Effector memory CD8-positive, alpha-beta T cell (primary cell): ENCODE data around the gene APP.

Source experiments
- ATAC-seq: fragments of 150-1000 bp; cut with Tn5 transposase; replicated peaks from 2 replicates; pipeline ENCODE4 v1.10.0; 2021; ENCODE audit warnings: mild to moderate bottlenecking, moderate library complexity
- DNase-seq, 3 experiments: peaks; one replicate each; pipeline ENCODE4 v3.0.0; 2021
- H3K27ac Mint-ChIP-seq, 2 donors: one replicate each; pipeline ENCODE4 v1.8.0; 2022; ENCODE audit warnings: mild to moderate bottlenecking in 2 of 2, mixed read lengths in 2 of 2, moderate library complexity in 2 of 2
- H3K27me3 Mint-ChIP-seq, 2 donors: one replicate each; pipeline ENCODE4 v1.8.0; 2022; ENCODE audit warnings: mixed read lengths in 2 of 2
- H3K36me3 Mint-ChIP-seq: one replicate; pipeline ENCODE4 v1.8.0; 2022; ENCODE audit warnings: mild to moderate bottlenecking, moderate library complexity, mixed read lengths; ENCODE audit not compliant: insufficient read depth
- H3K4me1 Mint-ChIP-seq, 2 donors: one replicate each; pipeline ENCODE4 v1.8.0; 2022; ENCODE audit warnings: low read depth in 2 of 2, mixed read lengths in 2 of 2
- H3K4me3 Mint-ChIP-seq, 2 donors: one replicate each; pipeline ENCODE4 v1.8.0; 2022; ENCODE audit warnings: mild to moderate bottlenecking in 2 of 2, mixed read lengths in 2 of 2, moderate library complexity in 2 of 2
- H3K9me3 Mint-ChIP-seq, 2 donors: one replicate each; pipeline ENCODE4 v1.8.0; 2022; ENCODE audit warnings: mixed read lengths in 2 of 2

Gene APP

DNA sequence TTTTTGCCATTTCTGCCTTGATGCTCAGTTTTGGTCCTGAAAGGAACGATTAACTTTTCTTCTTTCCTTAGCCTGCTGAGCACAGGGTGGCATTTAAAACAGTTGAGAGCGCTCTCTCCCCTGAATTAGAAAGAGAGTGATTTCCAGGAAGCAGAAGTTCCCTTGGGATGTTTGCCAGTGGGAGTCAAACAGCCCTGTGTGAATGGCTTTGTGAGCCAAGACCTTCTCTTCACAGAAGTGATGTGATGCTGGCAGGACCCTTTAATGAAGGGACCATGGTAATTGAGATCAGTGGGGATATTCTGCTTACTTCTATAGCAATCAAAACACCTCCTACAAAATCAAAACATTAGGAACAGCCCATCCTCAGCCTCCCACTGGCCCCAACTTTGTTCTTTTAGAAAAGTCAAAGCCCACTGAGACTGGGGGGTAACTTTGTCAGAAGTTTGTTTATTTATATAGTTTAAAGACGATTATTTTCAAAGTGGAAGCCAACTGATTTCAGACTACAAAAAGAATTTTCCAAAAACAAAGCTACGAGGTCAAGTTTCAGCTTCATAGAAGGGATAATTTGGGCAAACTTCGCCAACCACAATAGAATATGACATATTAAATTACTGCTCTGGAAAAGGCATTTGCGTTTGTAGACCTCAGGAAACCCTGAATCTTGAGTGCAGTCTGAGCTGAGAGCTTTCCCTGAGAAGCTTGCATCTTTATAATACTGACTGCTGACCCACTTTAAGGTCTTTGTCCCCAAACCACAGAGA lies 313.1 kb downstream of the APP start:
- no peak for DNase-seq
- Mint-ChIP-seq H3K9me3 (no peaks in the 10 kb centered on the region), H3K36me3 (no peaks in the 10 kb centered on the region), H3K4me1 (no peaks in the 10 kb centered on the region), H3K4me3 (no peak overlapping the region), H3K27me3 (peaks cover 0 to 25% of the 10 kb centered on the region in 2 donors), H3K27ac (no peak overlapping the region)
- ATAC-seq = no peak

DNA sequence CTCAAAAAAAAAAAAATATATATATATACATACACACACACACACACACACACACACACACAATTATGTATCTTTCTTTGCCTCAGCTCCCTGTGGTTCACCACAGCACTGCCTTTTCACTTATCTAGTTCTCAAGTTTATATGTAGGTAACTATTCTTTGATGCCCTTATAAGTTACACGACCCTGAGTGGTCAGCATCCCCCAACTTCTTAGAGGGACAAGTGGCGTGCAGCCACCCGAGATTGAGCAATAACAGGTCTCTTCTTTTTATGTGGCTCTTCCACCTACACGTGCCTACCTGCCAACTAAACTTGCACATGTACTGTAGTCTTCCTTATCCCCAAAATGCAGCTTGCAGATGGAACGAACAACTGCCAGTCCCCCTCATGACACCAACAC lies 315.0 kb downstream of the APP start:
- Mint-ChIP-seq H3K27me3 (peaks cover 0 to 26% of the 10 kb centered on the region in 2 donors), H3K9me3 (no peaks in the 10 kb centered on the region)
- no peak for ATAC-seq

DNA sequence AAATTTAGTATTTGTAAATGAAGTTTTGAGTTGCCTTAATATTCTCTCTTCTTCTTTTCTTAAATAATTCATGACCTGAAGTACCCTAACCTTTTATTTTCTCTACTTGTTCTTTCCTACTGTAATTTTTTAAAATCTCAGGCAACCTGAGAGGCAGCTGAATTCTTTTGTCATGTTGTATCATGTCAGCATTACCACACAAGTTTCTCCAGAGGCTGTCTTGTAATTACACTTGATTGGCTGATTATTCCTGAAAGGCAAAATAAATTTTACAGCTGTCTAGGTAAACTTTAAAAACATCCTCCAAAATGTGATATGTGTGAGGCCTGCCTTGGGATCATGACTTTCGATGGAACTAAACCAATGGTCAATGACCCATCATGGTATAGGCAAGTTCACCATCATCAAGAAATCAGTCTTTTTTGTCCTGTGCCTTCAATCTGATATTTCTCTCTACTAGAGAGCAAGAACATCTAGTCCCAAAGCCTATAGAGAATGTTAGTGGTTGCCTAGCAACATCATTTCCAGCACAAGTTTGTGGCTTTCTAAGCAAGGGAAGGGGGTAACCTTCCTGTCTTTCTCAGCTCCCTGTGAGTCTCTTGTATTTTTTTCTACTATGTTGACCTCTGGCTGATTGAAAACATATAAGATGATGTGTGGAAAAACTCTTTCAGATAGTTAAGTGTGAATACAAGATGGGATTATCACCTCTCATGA lies 320.3 kb downstream of the APP start:
- no peaks in the 10 kb centered on the region for H3K9me3 Mint-ChIP-seq
- no peak overlapping the region for H3K27ac Mint-ChIP-seq

More for the DNA sequence above, 315.0 kb downstream of the APP start:
- H3K4me3 Mint-ChIP-seq = no peak overlapping the region
- H3K27ac Mint-ChIP-seq = no peak overlapping the region
- no peaks in the 10 kb centered on the region for H3K4me1 Mint-ChIP-seq
- H3K36me3 Mint-ChIP-seq = no peaks in the 10 kb centered on the region
- no peak for DNase-seq

DNA sequence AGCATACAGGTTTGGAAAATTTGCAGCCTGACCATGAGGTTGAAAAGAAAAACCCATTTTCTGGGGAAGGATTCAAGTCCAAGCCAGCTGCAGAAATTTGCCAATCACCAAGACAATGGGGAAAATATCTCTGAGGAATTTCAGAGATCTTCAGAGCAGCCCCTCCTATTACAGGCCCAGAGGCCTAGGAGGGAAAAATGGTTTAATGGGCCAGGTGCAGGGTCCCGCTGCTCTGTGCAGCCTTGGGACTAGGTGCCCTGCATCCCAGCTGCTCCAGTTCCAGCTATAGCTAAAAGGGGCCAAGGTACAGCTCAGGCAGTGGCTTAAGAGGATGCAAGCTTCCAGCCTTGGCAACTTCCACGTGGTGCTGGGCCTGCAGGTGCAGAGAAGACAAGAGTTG lies 322.3 kb downstream of the APP start:
- no peaks in the 10 kb centered on the region for H3K9me3 Mint-ChIP-seq
- H3K27ac Mint-ChIP-seq = no peak overlapping the region
- H3K36me3 Mint-ChIP-seq = no peaks in the 10 kb centered on the region
- no peak overlapping the region for H3K4me3 Mint-ChIP-seq
- ATAC-seq = no peak
- peaks cover 0 to 6% of the 10 kb centered on the region in 2 donors for H3K4me1 Mint-ChIP-seq
- H3K27me3 Mint-ChIP-seq = peaks cover 6 to 34% of the 10 kb centered on the region in 2 donors
- no peak for DNase-seq

More for the DNA sequence above, 320.3 kb downstream of the APP start:
- Mint-ChIP-seq H3K36me3 (no peaks in the 10 kb centered on the region), H3K27me3 (peaks cover 2 to 29% of the 10 kb centered on the region in 2 donors), H3K4me3 (no peak overlapping the region), H3K4me1 (peaks cover 0 to 6% of the 10 kb centered on the region in 2 donors)
- ATAC-seq (no peak), DNase-seq (no peak)

DNA sequence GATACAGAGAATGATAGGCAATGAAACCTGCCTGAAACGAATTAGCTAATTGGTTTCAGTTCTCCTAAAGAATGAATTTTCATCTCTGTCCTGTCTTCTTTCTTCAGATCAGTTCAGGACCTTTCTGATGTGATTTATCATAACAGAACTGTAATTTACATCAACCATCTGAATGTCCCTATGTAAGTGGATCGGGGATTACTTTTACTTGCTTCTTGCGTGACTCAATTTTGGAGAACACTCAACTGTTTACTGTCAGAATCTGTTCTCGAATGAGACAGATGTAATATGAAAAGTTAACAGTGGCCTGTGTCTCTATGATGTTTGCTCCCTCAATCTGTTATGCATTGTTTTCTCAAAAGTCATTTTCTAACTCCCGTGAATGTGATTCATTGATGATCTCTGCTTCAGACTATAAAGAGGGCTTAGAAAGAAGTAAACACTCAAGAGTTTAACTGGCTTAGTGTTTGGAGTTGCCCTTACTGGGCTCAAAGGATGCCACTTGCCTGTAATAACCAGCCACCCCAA lies 324.8 kb downstream of the APP start:
- Mint-ChIP-seq H3K4me3 (no peak overlapping the region), H3K27me3 (peaks cover 19 to 42% of the 10 kb centered on the region in 2 donors), H3K4me1 (peaks cover 0 to 6% of the 10 kb centered on the region in 2 donors), H3K36me3 (no peaks in the 10 kb centered on the region), H3K9me3 (no peaks in the 10 kb centered on the region), H3K27ac (no peak overlapping the region)
- ATAC-seq (no peak), DNase-seq (no peak)

DNA sequence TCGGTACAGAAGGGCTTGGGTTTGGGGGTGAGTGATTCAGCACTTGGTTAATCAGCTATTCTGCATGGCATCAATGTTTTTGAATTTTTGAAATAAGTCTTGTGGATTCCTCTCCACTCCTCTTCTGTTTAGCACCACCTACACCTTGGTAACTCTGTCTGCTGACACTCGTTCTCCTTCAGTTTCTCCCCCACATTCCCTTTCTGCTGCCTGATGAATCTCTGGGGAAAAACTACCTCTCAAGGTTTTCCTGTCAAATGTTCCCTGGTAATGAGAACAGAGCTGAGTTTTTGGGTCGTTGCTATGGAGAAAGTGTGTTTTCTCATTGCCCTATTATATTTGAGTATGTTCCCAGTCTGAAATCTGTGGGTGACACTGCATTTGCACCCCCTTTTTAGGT lies 327.6 kb downstream of the APP start:
- H3K27ac Mint-ChIP-seq = no peak overlapping the region
- no peak for ATAC-seq
- DNase-seq = no peak
- no peak overlapping the region for H3K4me3 Mint-ChIP-seq
- no peaks in the 10 kb centered on the region for H3K36me3 Mint-ChIP-seq
- H3K4me1 Mint-ChIP-seq = peaks cover 0 to 6% of the 10 kb centered on the region in 2 donors
- H3K9me3 Mint-ChIP-seq = peaks cover 6 to 15% of the 10 kb centered on the region in 2 donors
- peaks cover 19 to 58% of the 10 kb centered on the region in 2 donors for H3K27me3 Mint-ChIP-seq

DNA sequence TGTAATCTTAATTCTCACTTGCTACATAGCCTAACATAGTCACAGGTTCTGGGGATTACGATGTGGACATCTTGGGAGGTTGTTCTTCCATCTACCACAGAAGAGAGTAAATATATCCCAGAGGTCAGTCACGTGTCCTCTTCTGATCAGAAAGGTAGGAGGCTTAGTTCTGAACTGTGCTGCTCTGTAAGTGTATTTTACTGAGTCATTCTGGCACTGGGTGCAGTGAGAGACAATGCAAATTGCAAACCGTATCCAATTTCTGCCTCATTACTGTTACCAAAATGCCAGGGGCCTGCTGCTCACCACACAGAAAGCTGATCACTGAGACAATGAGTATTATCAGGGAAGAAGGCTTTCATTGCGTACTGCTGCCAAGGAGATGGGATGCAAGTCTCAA lies 331.8 kb downstream of the APP start:
- H3K9me3 Mint-ChIP-seq = peaks cover 6 to 15% of the 10 kb centered on the region in 2 donors

DNA sequence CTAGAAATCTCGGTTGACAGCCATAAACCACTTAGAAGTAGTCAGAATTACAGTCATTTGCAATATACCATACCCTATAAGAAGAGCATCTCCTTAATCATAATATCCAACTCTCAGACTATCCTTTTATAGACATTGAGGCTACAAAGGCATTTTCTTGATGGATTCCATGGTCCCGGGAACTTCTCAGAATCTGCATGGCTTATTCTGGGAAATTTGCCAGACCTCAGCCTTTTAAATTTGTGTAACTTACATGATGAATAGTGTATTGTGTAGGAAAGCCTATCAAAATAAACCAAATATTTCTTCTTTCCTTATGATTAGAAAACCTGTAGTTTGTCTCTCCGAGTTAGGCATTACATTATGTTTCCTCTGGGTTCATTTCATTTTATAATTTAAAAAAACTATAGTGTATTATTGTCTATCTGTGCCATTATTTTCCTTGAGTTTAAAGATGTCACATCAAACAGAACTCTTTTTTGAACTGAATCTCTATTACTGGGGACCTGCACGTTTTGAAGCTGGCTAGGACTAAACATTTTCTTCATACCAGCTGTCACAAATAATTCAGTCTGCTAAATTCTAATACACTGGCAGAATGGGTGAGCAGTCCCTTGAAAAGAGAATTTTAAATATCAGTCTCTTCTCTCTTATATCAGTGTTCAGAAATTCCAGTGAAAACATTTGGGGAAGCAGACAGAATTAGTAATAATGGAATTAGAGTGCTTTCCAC lies 332.9 kb downstream of the APP start:
- H3K27ac Mint-ChIP-seq = no peak overlapping the region
- peaks cover 6 to 22% of the 10 kb centered on the region in 2 donors for H3K9me3 Mint-ChIP-seq
- H3K4me3 Mint-ChIP-seq = no peak overlapping the region
- H3K27me3 Mint-ChIP-seq = peaks cover 15 to 63% of the 10 kb centered on the region in 2 donors
- DNase-seq (no peak), ATAC-seq (no peak)
- H3K4me1 Mint-ChIP-seq = no peaks in the 10 kb centered on the region
- H3K36me3 Mint-ChIP-seq = no peaks in the 10 kb centered on the region

More for the DNA sequence above, 331.8 kb downstream of the APP start:
- Mint-ChIP-seq H3K27me3 (peaks cover 13 to 63% of the 10 kb centered on the region in 2 donors), H3K4me3 (no peak overlapping the region), H3K4me1 (no peaks in the 10 kb centered on the region), H3K27ac (no peak overlapping the region), H3K36me3 (no peaks in the 10 kb centered on the region)
- DNase-seq = no peak
- no peak for ATAC-seq

DNA sequence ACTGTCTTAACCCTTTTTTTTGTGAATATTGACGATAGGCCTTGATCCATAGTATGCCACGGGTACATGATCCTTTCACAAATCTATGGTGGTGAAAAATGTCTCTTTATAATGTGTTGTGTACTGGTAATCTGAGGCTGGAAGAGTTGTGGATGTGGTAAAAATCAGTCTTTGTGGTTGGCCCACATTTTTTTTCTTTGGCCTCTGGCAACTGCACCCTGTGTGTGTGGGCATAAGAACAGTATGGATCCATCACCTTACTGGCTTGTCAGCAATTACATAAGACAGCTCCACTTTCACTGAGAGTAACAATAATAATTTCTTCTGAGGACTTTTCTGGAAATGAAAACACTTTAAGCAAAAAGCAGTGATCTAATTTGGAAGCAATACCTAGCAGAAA lies 334.2 kb downstream of the APP start:
- peaks cover 14 to 58% of the 10 kb centered on the region in 2 donors for H3K27me3 Mint-ChIP-seq
- ATAC-seq (peak; percentile 43), DNase-seq (no peak)
- peaks cover 6 to 23% of the 10 kb centered on the region in 2 donors for H3K9me3 Mint-ChIP-seq
- no peak overlapping the region for H3K27ac Mint-ChIP-seq
- H3K36me3 Mint-ChIP-seq = no peaks in the 10 kb centered on the region
- no peak overlapping the region for H3K4me3 Mint-ChIP-seq
- no peaks in the 10 kb centered on the region for H3K4me1 Mint-ChIP-seq

DNA sequence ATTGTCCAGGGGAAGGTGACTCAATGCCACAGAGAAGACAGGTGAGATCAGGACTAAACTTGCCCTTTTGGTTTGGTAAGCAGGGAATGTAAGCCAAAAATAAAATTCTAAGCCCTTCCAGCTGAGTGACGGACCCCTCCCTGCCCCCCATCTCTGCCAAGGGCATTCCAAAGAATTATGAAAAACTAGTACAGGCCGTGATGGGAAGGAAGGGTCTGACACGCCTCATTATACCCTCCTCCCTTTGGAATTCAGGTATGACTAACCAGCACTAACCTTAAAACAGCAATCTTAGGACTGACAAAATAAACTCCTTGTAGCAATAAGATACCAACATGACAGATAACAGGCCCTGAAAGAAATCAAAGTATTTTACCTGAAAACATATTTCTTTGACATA lies 336.2 kb downstream of the APP start:
- Mint-ChIP-seq H3K4me1 (no peaks in the 10 kb centered on the region), H3K9me3 (peaks cover 0 to 16% of the 10 kb centered on the region in 2 donors), H3K4me3 (no peak overlapping the region), H3K27me3 (peaks cover 14 to 43% of the 10 kb centered on the region in 2 donors), H3K36me3 (no peaks in the 10 kb centered on the region), H3K27ac (no peak overlapping the region)
- ATAC-seq = no peak
- DNase-seq = no peak

DNA sequence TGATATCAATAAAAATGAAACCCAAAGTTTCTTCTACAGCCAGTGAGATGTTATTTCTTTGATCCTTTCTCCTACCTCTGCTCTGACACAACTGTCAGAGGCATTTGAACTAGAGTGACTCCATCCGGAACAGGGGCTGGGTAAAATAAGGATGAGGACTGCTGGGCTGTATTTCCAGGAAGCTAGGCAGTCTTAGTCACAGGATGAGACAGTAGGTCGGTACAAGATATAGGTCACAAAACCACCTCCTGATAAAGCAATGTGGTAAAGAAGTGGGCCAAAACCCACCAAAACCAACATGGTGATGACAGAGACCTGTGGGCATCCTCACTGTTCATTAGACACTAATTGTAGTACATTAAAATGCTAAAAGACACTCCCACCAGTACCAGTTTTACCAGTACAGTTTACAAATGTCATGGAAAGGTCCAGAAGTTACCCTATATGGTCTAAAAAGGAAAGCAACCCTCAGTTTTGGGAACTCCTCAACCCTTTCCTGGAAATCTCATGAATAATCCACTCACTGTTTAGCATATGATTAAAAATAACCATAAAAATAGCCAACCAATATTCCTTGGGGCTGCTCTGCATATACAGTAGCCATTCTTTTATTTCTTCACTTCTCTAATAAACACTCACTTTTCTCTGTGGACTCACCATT lies 339.1 kb downstream of the APP start:
- DNase-seq (no peak), ATAC-seq (peak; percentile 54)
- Mint-ChIP-seq H3K27me3 (peaks cover 14 to 33% of the 10 kb centered on the region in 2 donors), H3K4me3 (no peak overlapping the region), H3K27ac (no peak overlapping the region), H3K4me1 (no peaks in the 10 kb centered on the region), H3K36me3 (no peaks in the 10 kb centered on the region), H3K9me3 (peaks cover 0 to 8% of the 10 kb centered on the region in 2 donors)
